CD4-positive, alpha-beta T cell treated with Interleukin-10 for 1 hour (primary cell): ENCODE data around the gene OCA2.

ENCODE experiments used
- DNase-seq: peaks from one replicate; pipeline ENCODE4 v3.0.0-alpha.2; 2020

The OCA2 gene

GRCh38 chr15:27932600-27932999, 166.5 kb downstream of the OCA2 start:
- no peak for DNase-seq

- no peak for DNase-seq
Observed at GRCh38 chr15:27928386-27928785, 170.7 kb downstream of the OCA2 start.

- no peak for DNase-seq
Observed at GRCh38 chr15:27912283-27912682, 186.8 kb downstream of the OCA2 start.

- no peak for DNase-seq
Observed at GRCh38 chr15:27906802-27907201, 192.3 kb downstream of the OCA2 start.

GRCh38 chr15:27903405-27903804, 195.7 kb downstream of the OCA2 start:
- no peak for DNase-seq

- no peak for DNase-seq
Observed at GRCh38 chr15:27902680-27903385, 196.3 kb downstream of the OCA2 start.

- no peak for DNase-seq
Observed at GRCh38 chr15:27899583-27900285, 199.4 kb downstream of the OCA2 start.

GRCh38 chr15:27897481-27897880, 201.6 kb downstream of the OCA2 start:
- no peak for DNase-seq

- DNase-seq = no peak
Observed at GRCh38 chr15:27894645-27895044, 204.5 kb downstream of the OCA2 start.

GRCh38 chr15:27889258-27889657, 209.9 kb downstream of the OCA2 start:
- no peak for DNase-seq

GRCh38 chr15:27885201-27885600, 213.9 kb downstream of the OCA2 start:
- DNase-seq = no peak

GRCh38 chr15:27884726-27885125, 214.4 kb downstream of the OCA2 start:
- no peak for DNase-seq

- no peak for DNase-seq
Observed at GRCh38 chr15:27878841-27879240, 220.3 kb downstream of the OCA2 start.

- DNase-seq = no peak
Observed at GRCh38 chr15:27873828-27874227, 225.3 kb downstream of the OCA2 start.

- DNase-seq = no peak
Observed at GRCh38 chr15:27873039-27873438, 226.1 kb downstream of the OCA2 start.

GRCh38 chr15:27872355-27872754, 226.8 kb downstream of the OCA2 start:
- no peak for DNase-seq

GRCh38 chr15:27871902-27872260, 227.2 kb downstream of the OCA2 start:
- DNase-seq = no peak

- DNase-seq = no peak
Observed at GRCh38 chr15:27871078-27871901, 227.8 kb downstream of the OCA2 start.

- DNase-seq = no peak
Observed at GRCh38 chr15:27870320-27870719, 228.8 kb downstream of the OCA2 start.

- no peak for DNase-seq
Observed at GRCh38 chr15:27869697-27870281, 229.3 kb downstream of the OCA2 start.

GRCh38 chr15:27868828-27869404, 230.2 kb downstream of the OCA2 start:
- DNase-seq = no peak

- DNase-seq = no peak
Observed at GRCh38 chr15:27867861-27868260, 231.3 kb downstream of the OCA2 start.
